Thoracic aorta (tissue), 2 donors: Measurements from ENCODE around the gene ZNRF3. TPM values are rescaled to one million over a fixed set of nuclear protein-coding genes. Genes with fewer than 3 reads are reported as not detected.
A peak's percentile ranks its signal among the peaks of the same experiment; 100 is the strongest.

ENCODE experiments used
- ATAC-seq: fragments of 150-250 bp; one replicate; pipeline ENCODE4 v1.8.0; 2017; ENCODE audit warnings: low read depth; ENCODE audit not compliant: insufficient number of reproducible peaks, low FRiP score
- DNase-seq: peaks from one replicate; pipeline ENCODE4 v3.0.0-alpha.2; 2020; ENCODE audit warnings: low spot score
- H3K27ac ChIP-seq, 2 donors: fragments of 200-600 bp; sonication (generic); 1 replicate in 1 of 2; 2 replicates in 1 of 2; pipeline ENCODE4 v1.5.1; 2016; ENCODE audit warnings: mild to moderate bottlenecking in 2 of 2, moderate library complexity in 2 of 2
- H3K27me3 ChIP-seq: fragments of 200-600 bp; sonication (generic); replicated peaks from 2 replicates; pipeline ENCODE4 v1.6.0; 2016; ENCODE audit warnings: mild to moderate bottlenecking; ENCODE audit not compliant: insufficient read depth
- H3K36me3 ChIP-seq: fragments of 200-600 bp; sonication (generic); one replicate; pipeline ENCODE4 v1.5.1; 2016
- H3K4me1 ChIP-seq, 2 donors: fragments of 200-600 bp; sonication (generic); 1 replicate in 1 of 2; 2 replicates in 1 of 2; pipeline versions ENCODE4 v1.5.1 to v1.6.0; 2016; ENCODE audit warnings: low read depth in 2 of 2, mild to moderate bottlenecking in 1 of 2; ENCODE audit not compliant: control insufficient read depth in 1 of 2
- H3K4me3 ChIP-seq: fragments of 200-600 bp; sonication (generic); 2 replicates; pipeline ENCODE4 v1.5.1; 2016; ENCODE audit warnings: mild to moderate bottlenecking
- H3K9me3 ChIP-seq: fragments of 200-600 bp; sonication (generic); 2 replicates; pipeline ENCODE4 v1.5.1; 2016
- total RNA-seq, 2 donors: library from RNA; depleted of rRNA; stranded (reverse); fragments of >200 nt; gene quantifications; one replicate each; pipeline versions ENCODE4 v1.1.0 to v1.2.3, GENCODE V29; 2016
- TF ChIP-seq, protein P1 (sequence below): fragments of 200-600 bp; sonication (generic); IDR thresholded peaks from one replicate; pipeline ENCODE4 v1.5.1; 2019; ENCODE audit warnings: antibody characterized with exemption

The ZNRF3 gene
- total RNA-seq, 2 donors from 2014 or later, result 17.2 to 23.1 TPM

DNA sequence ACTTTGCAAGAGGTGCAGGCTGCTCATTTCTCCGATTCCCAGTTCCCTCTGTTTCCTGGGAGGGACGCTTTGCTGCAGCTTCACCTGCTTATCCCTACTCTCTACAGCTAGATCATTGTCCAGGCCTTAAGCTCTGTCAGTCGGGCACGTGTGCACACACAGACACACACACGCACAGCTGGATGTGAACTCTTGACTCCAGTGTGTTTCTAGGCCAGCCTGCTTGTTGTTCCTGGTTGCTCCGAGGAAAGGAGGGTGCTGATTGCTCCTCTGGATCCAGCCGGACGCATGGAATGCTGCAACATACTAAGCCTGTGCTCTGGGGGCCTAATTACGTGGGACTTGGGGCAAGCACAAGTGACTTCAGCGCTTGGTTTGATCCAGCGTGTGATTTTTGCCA, 19.7 kb downstream of the ZNRF3 start:
- Histone ChIP-seq H3K27me3 (no peaks in the 10 kb centered on the region), H3K27ac (peak overlapping the region; percentile 73 to 90), H3K4me3 (no peak overlapping the region), H3K9me3 (no peaks in the 10 kb centered on the region), H3K4me1 (peaks cover 30 to 92% of the 10 kb centered on the region in 2 donors), H3K36me3 (no peaks in the 10 kb centered on the region)
- TF ChIP-seq, protein P1, sequence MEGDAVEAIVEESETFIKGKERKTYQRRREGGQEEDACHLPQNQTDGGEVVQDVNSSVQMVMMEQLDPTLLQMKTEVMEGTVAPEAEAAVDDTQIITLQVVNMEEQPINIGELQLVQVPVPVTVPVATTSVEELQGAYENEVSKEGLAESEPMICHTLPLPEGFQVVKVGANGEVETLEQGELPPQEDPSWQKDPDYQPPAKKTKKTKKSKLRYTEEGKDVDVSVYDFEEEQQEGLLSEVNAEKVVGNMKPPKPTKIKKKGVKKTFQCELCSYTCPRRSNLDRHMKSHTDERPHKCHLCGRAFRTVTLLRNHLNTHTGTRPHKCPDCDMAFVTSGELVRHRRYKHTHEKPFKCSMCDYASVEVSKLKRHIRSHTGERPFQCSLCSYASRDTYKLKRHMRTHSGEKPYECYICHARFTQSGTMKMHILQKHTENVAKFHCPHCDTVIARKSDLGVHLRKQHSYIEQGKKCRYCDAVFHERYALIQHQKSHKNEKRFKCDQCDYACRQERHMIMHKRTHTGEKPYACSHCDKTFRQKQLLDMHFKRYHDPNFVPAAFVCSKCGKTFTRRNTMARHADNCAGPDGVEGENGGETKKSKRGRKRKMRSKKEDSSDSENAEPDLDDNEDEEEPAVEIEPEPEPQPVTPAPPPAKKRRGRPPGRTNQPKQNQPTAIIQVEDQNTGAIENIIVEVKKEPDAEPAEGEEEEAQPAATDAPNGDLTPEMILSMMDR, result no peak
- DNase-seq (no peak), ATAC-seq (no peak)

DNA sequence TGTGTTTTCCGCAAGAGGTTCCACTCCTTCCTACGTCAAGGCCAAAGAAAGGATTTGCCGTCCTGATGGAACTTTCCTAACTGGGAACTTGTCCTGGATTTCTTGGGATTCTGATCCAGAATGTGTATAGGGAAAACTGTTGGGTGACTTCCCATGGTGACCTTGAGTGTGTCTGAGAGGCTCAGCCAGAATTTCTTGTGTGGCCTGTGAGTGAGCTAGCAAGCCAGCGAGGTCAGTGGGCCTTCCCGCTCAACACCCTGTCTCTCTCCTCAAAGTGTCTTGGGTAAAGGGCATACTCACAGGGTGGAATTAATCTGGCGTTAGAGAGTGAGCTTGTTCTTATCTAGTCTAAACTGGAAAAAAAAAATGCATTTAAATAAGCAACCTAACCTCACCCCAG, 20.4 kb downstream of the ZNRF3 start:
- Histone ChIP-seq H3K27me3 (no peaks in the 10 kb centered on the region), H3K4me1 (peaks cover 27 to 92% of the 10 kb centered on the region in 2 donors), H3K4me3 (peak overlapping the region; percentile 16), H3K27ac (peak overlapping the region; percentile 73 to 90), H3K9me3 (no peaks in the 10 kb centered on the region), H3K36me3 (no peaks in the 10 kb centered on the region)
- TF ChIP-seq, protein P1, result no peak
- ATAC-seq (no peak), DNase-seq (no peak)

DNA sequence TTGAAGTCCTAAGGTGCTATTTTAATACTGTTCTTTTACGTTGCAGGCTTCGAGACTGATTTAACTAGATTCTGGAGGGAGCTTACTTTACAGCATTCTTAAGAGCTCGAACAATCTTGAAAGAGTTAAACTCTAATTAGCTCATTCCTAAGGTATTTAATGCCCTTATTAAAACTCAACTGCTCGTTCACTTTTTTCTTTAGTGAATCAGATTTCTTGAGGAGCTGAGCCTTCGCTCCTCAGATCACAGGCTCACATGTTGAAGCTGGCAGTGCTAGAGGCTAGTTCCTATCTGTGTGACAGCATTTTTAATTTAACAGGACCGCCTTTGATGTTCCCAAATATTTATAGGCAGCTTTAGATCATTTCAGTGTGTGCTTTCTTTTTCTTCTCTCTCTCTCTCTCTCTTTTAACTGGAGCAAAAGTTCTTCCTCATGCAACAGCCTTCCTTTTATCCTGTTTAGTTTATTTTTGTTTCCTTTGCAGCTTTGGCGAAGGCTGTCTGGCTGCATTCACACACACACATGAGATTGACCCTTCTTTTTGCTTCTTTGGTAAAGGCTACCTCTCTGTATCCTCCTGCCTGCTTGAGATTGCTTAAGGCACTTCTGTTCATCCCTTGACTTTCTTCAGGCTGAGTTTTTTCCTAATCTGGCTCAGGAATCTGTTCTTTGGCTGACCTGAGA, 21.0 kb downstream of the ZNRF3 start:
- H3K4me1 ChIP-seq, result peaks cover 23 to 91% of the 10 kb centered on the region in 2 donors

DNA sequence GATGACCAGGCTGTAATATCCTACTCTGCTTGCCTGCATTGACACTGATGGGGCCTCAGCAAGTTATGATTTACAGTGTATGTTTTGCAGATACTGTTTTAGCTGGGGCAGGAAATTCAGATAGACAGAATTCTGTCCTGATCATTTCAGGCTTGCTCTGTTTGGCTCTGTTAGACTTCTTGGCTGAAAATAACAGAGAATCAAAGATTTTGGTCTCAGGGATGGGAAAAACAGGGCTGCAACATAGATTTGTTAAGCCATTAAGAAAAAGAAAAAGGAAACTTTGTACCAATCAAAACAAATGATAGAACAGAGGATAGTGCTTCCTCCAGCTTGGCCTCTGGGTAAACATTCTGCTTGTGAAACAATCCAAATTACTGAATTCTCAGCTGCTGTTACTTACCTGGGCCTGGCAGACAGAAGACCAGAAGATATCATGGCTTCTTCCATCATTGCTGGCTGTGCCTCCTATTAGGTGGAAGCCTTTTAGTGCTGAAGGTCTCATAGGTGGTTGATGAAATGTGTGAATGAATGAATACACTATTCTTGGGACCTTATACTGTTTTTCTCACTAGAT, 22.0 kb downstream of the ZNRF3 start:
- Histone ChIP-seq H3K4me3 (no peak overlapping the region), H3K27ac (peak overlapping the region; percentile 73 to 90), H3K27me3 (no peaks in the 10 kb centered on the region), H3K4me1 (peaks cover 29 to 91% of the 10 kb centered on the region in 2 donors), H3K9me3 (no peaks in the 10 kb centered on the region), H3K36me3 (no peaks in the 10 kb centered on the region)
- TF ChIP-seq, protein P1, result no peak
- no peak for DNase-seq
- no peak for ATAC-seq

More for the DNA sequence above, 21.0 kb downstream of the ZNRF3 start:
- peak overlapping the region; percentile 73 to 90 for H3K27ac ChIP-seq
- no peaks in the 10 kb centered on the region for H3K27me3 ChIP-seq
- H3K36me3 ChIP-seq, result no peaks in the 10 kb centered on the region
- H3K4me3 ChIP-seq, result peak overlapping the region; percentile 16
- TF ChIP-seq, protein P1, result no peak
- no peak for DNase-seq
- H3K9me3 ChIP-seq, result no peaks in the 10 kb centered on the region
- ATAC-seq, result no peak

DNA sequence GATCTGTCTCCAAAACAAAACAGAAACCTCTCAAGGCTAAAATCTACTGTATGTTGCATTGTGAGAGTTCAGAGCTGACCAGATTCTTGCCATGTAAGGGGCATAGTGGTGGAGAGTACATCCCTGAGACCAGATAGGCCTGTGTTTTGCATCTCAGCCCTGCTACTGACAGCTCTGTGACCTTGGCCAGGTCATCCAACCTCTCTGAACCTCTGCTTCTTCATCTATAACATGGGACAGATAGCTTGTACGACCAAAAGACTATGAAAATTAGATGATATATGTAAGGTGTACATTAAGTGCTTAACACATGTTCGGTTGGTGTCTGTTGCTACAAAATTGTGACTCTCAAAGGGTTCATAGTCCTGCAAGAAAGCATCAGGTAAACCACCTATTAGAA, 22.9 kb downstream of the ZNRF3 start:
- Histone ChIP-seq H3K9me3 (no peaks in the 10 kb centered on the region), H3K27ac (peak overlapping the region; percentile 73 to 90), H3K4me3 (no peak overlapping the region), H3K36me3 (no peaks in the 10 kb centered on the region), H3K27me3 (no peaks in the 10 kb centered on the region), H3K4me1 (peaks cover 39 to 97% of the 10 kb centered on the region in 2 donors)
- ATAC-seq (no peak), DNase-seq (no peak)
- TF ChIP-seq, protein P1, result no peak
